ENCODE measurements around the gene ATP5PF. TPM values are rescaled to one million over a fixed set of nuclear protein-coding genes. Genes with fewer than 3 reads are reported as not detected.

ATP5PF gene
- polyA plus RNA-seq, 3 donors: 124 to 360 (median 340) TPM

DNA sequence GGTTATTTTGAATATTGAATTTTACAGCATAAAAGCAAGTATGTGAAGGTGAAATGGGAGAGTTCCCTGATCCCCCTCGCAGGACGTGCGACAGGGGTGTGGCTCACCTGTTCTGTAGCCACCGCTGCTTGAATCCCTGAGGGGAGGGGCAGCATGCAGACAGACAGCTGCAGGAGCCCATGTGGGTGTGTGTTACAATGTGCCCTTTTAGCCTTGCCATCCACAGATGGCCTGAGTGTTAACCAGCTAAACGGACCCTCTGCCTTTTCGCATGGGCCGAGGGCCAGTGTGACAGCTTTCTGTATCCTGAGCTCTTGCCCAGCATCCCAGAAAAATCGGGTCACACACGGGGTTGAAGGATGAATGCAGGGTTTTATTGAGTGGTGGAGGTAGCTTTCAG, 52.3 kb downstream of the ATP5PF start:
- intact Hi-C loops (cut with micrococcal nuclease): no loop called here

DNA sequence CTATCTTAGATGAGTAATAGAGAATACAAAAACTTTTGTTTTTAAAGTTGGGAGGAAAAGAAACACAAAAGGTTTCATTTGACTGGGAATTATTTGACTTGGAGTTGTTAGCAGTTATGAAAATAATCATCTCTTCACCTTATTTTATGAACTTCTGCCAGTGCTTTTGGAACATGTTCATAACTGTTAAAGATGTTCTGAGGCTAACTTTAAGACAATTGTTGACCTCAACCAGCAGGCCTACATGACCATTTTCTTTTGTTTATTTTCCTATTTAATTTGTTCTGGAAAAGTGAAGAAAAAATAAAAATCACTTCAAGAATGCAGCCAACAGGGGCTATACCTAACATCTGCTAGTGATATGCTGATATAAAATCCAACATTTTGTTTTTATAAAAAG, 58.3 kb downstream of the ATP5PF start:
- H3K9me3 Mint-ChIP-seq: peaks cover 8 to 16% (median 13%) of the 10 kb centered on the region in 7 donors
- Histone ChIP-seq H3K9ac (ENCODE audit: insufficient read depth, low read length, poor library complexity, severe bottlenecking) (no peak overlapping the region), H3K79me2 (ENCODE audit: insufficient read depth, low read length) (no peaks in the 10 kb centered on the region), H3K27me3 (ENCODE audit: control insufficient read depth in 2 of 2, insufficient read depth in 2 of 2, low read length in 2 of 2) (no peaks in the 10 kb centered on the region), H3K36me3 (replicated peaks in 1 of 2; ENCODE audit: control insufficient read depth in 1 of 2, insufficient read depth in 2 of 2, low read length in 2 of 2) (no peaks in the 10 kb centered on the region), H4K20me1 (ENCODE audit: insufficient read depth, low read length) (no peaks in the 10 kb centered on the region), H3K4me2 (replicated peaks; ENCODE audit: extremely low read depth, low read length, poor library complexity, severe bottlenecking) (no peak overlapping the region), H3K9me3 (replicated peaks in 1 of 2; ENCODE audit: control insufficient read depth in 1 of 2, insufficient read depth in 1 of 2, low read length in 2 of 2) (peaks cover 0 to 14% of the 10 kb centered on the region in 2 donors), H2AFZ (ENCODE audit: insufficient read depth, low read depth, low read length, poor library complexity, severe bottlenecking) (no peak overlapping the region), H3K4me3 (replicated peaks in 1 of 3; ENCODE audit: low read depth in 2 of 3, low read length in 3 of 3) (no peak overlapping the region), H3K4me1 (ENCODE audit: control insufficient read depth in 1 of 2, insufficient read depth in 2 of 2, low read length in 2 of 2) (no peaks in the 10 kb centered on the region), H3K27ac (ENCODE audit: low read depth in 1 of 2, low read length in 2 of 2) (no peak overlapping the region)
- H3K4me1 Mint-ChIP-seq: no peaks in the 10 kb centered on the region
- no peaks in the 10 kb centered on the region for H3K27me3 Mint-ChIP-seq (ENCODE audit: low read depth in 3 of 3)
- H3K4me3 Mint-ChIP-seq: no peak overlapping the region
- no peak overlapping the region for H3K27ac Mint-ChIP-seq
- no peaks in the 10 kb centered on the region for H3K36me3 Mint-ChIP-seq
- intact Hi-C loops (cut with micrococcal nuclease): no loop called here
- no peak for DNase-seq
- TF ChIP-seq, protein P1, sequence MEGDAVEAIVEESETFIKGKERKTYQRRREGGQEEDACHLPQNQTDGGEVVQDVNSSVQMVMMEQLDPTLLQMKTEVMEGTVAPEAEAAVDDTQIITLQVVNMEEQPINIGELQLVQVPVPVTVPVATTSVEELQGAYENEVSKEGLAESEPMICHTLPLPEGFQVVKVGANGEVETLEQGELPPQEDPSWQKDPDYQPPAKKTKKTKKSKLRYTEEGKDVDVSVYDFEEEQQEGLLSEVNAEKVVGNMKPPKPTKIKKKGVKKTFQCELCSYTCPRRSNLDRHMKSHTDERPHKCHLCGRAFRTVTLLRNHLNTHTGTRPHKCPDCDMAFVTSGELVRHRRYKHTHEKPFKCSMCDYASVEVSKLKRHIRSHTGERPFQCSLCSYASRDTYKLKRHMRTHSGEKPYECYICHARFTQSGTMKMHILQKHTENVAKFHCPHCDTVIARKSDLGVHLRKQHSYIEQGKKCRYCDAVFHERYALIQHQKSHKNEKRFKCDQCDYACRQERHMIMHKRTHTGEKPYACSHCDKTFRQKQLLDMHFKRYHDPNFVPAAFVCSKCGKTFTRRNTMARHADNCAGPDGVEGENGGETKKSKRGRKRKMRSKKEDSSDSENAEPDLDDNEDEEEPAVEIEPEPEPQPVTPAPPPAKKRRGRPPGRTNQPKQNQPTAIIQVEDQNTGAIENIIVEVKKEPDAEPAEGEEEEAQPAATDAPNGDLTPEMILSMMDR (IDR thresholded peaks at IDR 0.05): no peak

More for the DNA sequence above, 52.3 kb downstream of the ATP5PF start:
- no peak overlapping the region for H3K27ac Mint-ChIP-seq
- H3K4me3 Mint-ChIP-seq: no peak overlapping the region
- no peaks in the 10 kb centered on the region for H3K36me3 Mint-ChIP-seq
- Histone ChIP-seq H4K20me1 (ENCODE audit: insufficient read depth, low read length) (no peaks in the 10 kb centered on the region), H3K4me2 (replicated peaks; ENCODE audit: extremely low read depth, low read length, poor library complexity, severe bottlenecking) (no peak overlapping the region), H3K9me3 (replicated peaks in 1 of 2; ENCODE audit: control insufficient read depth in 1 of 2, insufficient read depth in 1 of 2, low read length in 2 of 2) (no peaks in the 10 kb centered on the region), H3K4me3 (replicated peaks in 1 of 3; ENCODE audit: low read depth in 2 of 3, low read length in 3 of 3) (no peak overlapping the region), H3K27ac (ENCODE audit: low read depth in 1 of 2, low read length in 2 of 2) (no peak overlapping the region), H2AFZ (ENCODE audit: insufficient read depth, low read depth, low read length, poor library complexity, severe bottlenecking) (no peak overlapping the region), H3K4me1 (ENCODE audit: control insufficient read depth in 1 of 2, insufficient read depth in 2 of 2, low read length in 2 of 2) (no peaks in the 10 kb centered on the region), H3K9ac (ENCODE audit: insufficient read depth, low read length, poor library complexity, severe bottlenecking) (no peak overlapping the region), H3K36me3 (replicated peaks in 1 of 2; ENCODE audit: control insufficient read depth in 1 of 2, insufficient read depth in 2 of 2, low read length in 2 of 2) (no peaks in the 10 kb centered on the region), H3K27me3 (ENCODE audit: control insufficient read depth in 2 of 2, insufficient read depth in 2 of 2, low read length in 2 of 2) (no peaks in the 10 kb centered on the region), H3K79me2 (ENCODE audit: insufficient read depth, low read length) (no peaks in the 10 kb centered on the region)
- TF ChIP-seq, protein P1 (IDR thresholded peaks at IDR 0.05): no peak
- no peaks in the 10 kb centered on the region for H3K27me3 Mint-ChIP-seq (ENCODE audit: low read depth in 3 of 3)
- 97% methylated on average over 9 of the region's 9 CpGs for WGBS (ENCODE audit: insufficient coverage)
- H3K4me1 Mint-ChIP-seq: peaks cover 9% of the 10 kb centered on the region
- DNase-seq: no peak
- peaks cover 0 to 9% (median 4%) of the 10 kb centered on the region in 7 donors for H3K9me3 Mint-ChIP-seq

Other genes starting within 250 kb of the ATP5PF start
- 10 to 100 TPM in 2 of 3 donors, 1 to 10 TPM in 1; 5.1 to 22.3 (median 15.5) TPM for gene MRPL39, start 127.4 kb downstream of the ATP5PF start, polyA plus RNA-seq
- gene JAM2, start 95.6 kb downstream of the ATP5PF start, polyA plus RNA-seq: under 1 TPM in 1 of 3 donors, not detected in 2; 0.01 TPM
- gene GABPA, start 68 bp upstream of the ATP5PF start, polyA plus RNA-seq: 10 to 100 TPM in 2 of 3 donors, 1 to 10 TPM in 1; 7.1 to 20.1 (median 12.9) TPM

All from CD14-positive monocyte (primary cell).